ENCODE results near the gene PCGF1.
"Not testable (repeated sequence)": the region's sequence is repeated elsewhere in the genome, so short reads cannot be mapped to it uniquely, and the experiment has no call there.

PCGF1 gene

GRCh38 chr2:74498500-74499266, 8.8 kb downstream of the PCGF1 start:
- DNase-seq: no peak

GRCh38 chr2:74497777-74498499, 9.6 kb downstream of the PCGF1 start:
- peak; percentile 24 for DNase-seq

GRCh38 chr2:74496997-74497776, 10.3 kb downstream of the PCGF1 start:
- DNase-seq: no peak

- DNase-seq: no peak
Observed at GRCh38 chr2:74495440-74495839, 12.1 kb downstream of the PCGF1 start.

GRCh38 chr2:74493546-74493945, 13.9 kb downstream of the PCGF1 start:
- no peak for DNase-seq

- no peak for DNase-seq
Observed at GRCh38 chr2:74491648-74492544, 15.6 kb downstream of the PCGF1 start.

GRCh38 chr2:74489906-74490305, 17.6 kb downstream of the PCGF1 start:
- no peak for DNase-seq

GRCh38 chr2:74488643-74489481, 18.6 kb downstream of the PCGF1 start:
- DNase-seq: no peak

- DNase-seq: no peak
Observed at GRCh38 chr2:74486141-74486540, 21.4 kb downstream of the PCGF1 start.

GRCh38 chr2:74483675-74484164, 23.8 kb downstream of the PCGF1 start:
- not testable (repeated sequence) for DNase-seq

GRCh38 chr2:74482801-74483674, 24.5 kb downstream of the PCGF1 start, which contains the start of the genes CCDC142 and TTC31:
Gene CCDC142, minus strand, starts transcription at chr2:74482998. Its CDS starts 161 bp downstream, at chr2:74482837.
Gene TTC31, plus strand, starts transcription at chr2:74483081. Its CDS starts 15 bp downstream, at chr2:74483096.
- DNase-seq: peak; percentile 94

- DNase-seq: peak; percentile 64
Observed at GRCh38 chr2:74481961-74482800, 25.3 kb downstream of the PCGF1 start.

GRCh38 chr2:74481431-74481830, 26.1 kb downstream of the PCGF1 start:
- no peak for DNase-seq

GRCh38 chr2:74474899-74475298, 32.6 kb downstream of the PCGF1 start:
- no peak for DNase-seq

GRCh38 chr2:74474481-74474880, 33.0 kb downstream of the PCGF1 start:
- no peak for DNase-seq

- DNase-seq: no peak
Observed at GRCh38 chr2:74472945-74473258, 34.6 kb downstream of the PCGF1 start.

GRCh38 chr2:74472086-74472944, 35.2 kb downstream of the PCGF1 start, which contains the start of gene MRPL53:
Gene MRPL53, minus strand, starts transcription at chr2:74472680. Its CDS starts 20 bp downstream, at chr2:74472660.
- peak; percentile 96 for DNase-seq
